Stimulated activated CD8-positive, alpha-beta memory T cell treated with anti-CD3 and anti-CD28 coated beads, Interleukin-15, amount 100 ng/mL, for 24 hours (primary cell): Measurements from ENCODE around the gene LHFPL3.
A peak's percentile ranks its signal among the peaks of the same experiment; 100 is the strongest.
"Not testable (repeated sequence)": the region's sequence is repeated elsewhere in the genome, so short reads cannot be mapped to it uniquely, and the experiment has no call there.

Source experiments
- DNase-seq: peaks from one replicate; pipeline ENCODE4 v3.0.0-alpha.2; 2020; ENCODE audit warnings: low read depth

Gene LHFPL3

GRCh38 chr7:104933521-104933988 is 605.2 kb downstream of the LHFPL3 start:
- DNase-seq, result no peak

DNA sequence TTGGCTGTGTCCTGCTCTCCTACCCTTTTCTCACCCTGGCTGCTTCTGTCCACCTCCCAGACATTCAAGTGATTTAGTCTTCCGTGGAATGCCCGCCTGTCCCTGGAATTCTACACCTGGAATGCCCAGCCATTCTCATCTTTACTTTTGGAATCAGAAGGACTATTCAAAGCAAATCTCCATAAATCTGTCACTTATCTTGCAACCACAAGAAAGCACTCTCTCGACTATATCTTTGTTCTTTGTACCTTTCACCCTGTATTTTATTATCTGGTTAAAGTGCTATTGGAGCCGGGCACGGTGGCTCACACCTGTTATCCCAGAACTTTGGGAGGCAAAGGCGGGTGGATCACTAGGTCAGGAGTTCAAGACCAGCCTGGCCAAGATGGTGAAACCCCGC is 606.3 kb downstream of the LHFPL3 start:
- no peak for DNase-seq

DNA sequence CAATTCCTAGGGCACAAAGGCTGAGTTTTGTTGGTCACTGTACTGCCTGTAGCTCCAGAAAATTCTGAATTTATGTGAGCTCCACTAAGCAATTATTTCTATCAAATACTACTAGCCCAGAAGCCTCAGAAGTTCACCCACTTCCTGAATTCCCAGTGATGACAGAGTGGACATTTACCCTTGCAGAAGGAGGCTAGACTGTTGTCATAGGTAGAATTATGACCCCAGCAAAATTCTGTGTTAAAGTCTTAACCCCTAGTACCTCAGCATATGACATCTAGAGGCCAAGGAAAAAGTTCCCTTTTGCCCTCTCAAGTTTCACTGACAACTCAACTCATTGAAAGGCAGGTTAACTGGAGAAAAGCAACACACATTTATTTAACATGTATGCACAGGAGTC is 606.9 kb downstream of the LHFPL3 start:
- DNase-seq, result no peak

DNA sequence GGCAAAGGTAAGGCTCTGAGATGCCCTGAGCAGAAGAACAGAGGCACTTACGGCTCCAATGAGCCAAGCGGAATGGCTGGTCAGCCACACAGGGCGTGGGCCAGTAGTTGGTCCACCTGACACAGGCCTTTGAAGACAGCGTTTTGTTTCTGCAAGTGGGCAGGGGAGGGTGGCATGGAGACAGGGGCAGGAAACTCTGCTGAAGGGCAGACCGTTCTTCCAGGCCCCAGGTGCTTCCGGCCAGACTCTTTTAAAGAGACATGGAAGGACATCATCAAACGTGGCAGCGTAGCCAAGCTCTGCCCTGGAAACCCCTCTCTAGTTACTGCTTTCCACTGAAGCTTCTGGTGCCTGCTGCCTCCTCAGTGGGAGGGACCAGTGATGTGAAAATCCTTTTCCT is 608.1 kb downstream of the LHFPL3 start:
- no peak for DNase-seq

DNA sequence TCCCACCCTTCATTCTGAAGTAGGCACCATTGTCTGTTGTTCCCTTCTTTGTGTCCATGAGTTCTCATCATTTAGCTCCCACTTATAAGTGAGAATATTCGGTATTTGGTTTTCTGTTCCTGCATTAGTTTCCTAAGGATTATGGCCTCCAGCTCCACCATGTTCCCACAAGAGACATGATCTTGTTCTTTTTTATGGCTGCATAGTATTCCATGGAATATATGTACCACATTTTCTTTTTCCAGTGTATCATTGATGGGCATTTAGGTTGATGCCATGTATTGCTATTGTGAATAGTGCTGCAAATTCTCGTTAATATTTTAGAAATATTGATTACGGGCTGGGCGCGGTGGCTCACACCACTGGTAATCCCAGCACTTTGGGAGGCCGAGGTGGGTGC is 609.1 kb downstream of the LHFPL3 start:
- not testable (repeated sequence) for DNase-seq

DNA sequence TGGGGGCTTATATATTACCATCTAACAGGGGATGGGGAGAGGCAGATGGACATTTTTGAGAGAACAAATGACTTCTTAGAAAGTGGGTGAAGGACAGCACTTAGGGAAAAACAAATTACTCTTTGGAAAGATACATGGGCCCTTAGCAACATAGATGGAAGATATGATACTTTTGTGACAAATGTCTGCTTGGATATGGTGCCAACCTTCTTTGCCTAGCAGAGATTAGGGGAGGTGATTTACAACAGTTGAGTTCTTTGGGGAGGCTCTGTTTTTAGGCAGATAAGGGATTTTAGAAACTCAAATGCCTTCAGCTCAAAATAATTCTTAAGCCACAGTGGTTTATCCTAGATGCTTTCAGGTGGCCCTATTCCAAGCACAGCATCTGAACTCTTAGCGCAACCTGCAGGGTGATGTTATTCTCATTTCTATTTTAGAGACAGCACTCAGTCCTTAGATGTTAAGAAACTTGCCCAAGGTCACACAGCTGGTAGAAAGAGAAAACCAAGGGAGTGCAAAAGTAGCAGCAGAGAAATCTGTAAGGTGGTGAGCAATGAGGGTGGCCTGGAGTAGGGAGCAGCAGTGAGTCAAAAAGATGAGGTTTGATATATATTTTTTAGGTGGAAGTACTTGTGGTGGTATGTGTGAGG is 610.5 kb downstream of the LHFPL3 start:
- DNase-seq, result no peak

- DNase-seq, result no peak
Observed at GRCh38 chr7:104940023-104940710, 611.8 kb downstream of the LHFPL3 start.

DNA sequence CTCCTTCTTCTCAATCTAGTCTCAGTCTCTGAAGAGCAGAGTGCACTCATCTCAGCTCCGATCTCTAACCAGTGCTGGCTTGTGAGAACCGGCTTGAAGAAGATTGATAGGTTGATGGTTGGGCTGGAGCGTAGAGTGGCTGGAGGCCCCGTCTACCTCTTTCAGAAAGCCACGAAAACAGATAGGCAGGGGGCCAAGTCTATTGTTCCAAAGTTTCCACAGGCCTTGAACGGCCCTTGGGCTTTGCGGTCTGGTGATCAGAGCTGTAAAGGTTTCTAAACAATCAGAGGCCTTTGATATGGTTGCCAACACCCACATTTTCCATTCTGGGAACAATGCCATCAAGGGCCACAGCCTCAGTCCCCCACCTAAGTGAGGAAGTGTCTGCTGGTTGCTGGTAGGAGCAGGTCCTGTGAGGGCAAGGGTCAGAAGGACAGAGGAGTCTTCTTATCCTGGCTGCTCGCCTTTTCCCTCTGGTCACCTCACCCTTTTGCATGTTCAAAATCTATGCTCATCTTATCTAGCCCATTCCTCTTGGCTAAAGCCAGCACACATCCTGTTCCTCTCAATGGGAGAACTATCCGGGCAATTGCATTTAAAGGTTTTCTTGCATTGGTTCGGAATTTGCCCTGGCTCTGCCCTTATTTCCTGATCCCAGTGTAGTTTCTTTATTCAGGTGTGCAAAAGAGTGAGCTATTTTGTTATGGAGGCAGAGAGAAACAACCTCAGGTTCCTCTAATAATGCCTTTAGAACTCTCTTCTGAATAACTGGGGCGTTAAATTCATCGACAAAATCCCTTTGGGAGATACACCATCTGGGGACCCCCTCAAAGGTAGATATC is 615.3 kb downstream of the LHFPL3 start:
- DNase-seq, result peak; percentile 17

- no peak for DNase-seq
Observed at GRCh38 chr7:104945599-104945956, 617.2 kb downstream of the LHFPL3 start.

GRCh38 chr7:104946338-104946737 is 617.9 kb downstream of the LHFPL3 start:
- DNase-seq, result no peak

GRCh38 chr7:104950006-104950405 is 621.6 kb downstream of the LHFPL3 start:
- DNase-seq, result no peak

DNA sequence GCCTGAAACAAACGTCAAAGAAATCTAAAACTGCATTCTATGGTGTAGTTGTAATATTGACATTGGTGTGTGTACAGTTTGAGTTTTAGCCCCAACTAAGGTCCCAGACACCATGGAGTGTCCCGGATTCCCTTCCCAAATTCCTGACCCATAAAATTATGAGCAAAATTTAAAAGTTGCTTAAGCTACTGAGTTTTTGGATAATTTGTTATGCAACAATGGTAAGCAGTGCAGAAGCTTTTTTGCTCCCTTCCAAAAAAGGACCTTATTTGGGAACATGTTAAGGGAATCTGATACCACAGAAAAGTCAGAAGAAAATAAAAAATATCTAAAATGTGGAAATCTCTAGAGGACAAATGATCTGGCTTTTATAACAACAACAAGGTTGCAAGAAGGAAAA is 622.4 kb downstream of the LHFPL3 start:
- no peak for DNase-seq

- no peak for DNase-seq
Observed at GRCh38 chr7:104951546-104951945, 623.1 kb downstream of the LHFPL3 start.

DNA sequence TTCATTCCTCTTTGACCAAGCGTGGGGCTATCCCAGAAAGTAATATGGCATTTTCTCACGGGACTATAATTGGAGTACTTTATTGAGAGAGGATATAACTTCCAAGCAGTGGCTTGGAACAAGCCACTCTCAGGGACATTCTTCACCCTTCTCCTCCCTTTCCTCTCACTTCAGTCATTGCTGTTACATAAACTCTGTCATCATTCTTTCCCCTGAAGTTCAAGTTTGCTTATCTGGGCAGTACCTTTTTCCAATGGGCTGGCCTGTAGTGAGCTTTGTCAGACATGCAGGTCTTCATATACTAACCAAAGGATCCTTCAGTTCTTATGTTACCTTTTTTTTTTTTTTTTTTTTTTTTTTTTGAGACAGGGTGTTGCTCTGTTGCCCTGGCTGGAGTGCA is 626.9 kb downstream of the LHFPL3 start:
- DNase-seq, result no peak
